ENCODE measurements around the gene KCNH2. TPM values are rescaled to one million over a fixed set of nuclear protein-coding genes. Genes with fewer than 3 reads are reported as not detected.

The KCNH2 gene
- total RNA-seq, 1 experiment from 2014 or later, result 1.8 TPM

DNA sequence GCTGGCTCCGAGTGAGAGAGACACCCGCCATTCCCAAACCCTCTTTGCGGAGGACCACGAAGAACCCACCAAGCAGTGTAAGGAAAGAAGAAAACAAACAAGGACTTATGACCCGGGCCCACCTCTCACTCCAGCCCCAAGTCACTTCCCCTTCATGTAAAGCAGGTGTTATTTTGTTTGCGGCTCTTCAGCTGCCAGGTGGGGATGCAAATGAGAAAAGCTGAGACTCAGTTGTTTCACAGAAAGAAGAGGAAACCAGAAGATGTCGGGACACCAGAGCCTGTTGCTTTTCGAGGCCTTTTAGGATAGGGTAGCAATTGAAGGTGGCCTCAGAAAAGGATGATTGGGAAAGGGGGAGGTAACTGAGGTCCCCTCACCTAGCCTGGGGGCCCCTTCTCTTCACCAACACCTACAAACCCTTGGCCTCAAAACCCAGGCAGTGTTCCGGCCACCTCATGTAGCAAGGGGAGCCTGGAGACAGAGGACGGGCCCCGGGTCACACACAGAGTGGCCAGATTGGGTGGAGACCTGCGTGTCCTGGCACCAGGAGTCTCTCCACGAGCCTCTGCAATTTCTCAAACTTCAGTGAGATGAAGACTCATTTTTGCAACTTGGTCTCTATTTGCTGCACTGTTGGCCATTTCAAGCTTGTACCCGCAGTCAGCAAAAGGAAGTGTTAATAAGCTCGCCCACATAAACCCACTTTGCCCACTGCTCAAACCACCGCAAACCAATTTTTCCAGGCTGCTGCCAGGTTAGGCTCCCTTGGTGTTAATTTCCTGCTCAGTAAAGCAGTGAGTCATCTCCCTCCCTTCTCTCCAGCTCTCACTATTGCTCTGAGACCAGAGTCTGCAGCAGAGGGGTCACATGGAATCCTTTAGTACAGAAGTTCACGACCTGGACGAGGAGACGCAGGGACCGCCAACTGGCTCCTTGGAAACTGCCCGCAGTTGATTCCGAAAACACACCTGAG, 80.3 kb downstream of the KCNH2 start:
- ChIA-PET POLR2A (no interaction called here), CTCF (interaction anchor here (0.8 to 1.2 kb wide), 6 partner anchors 15 to 112 kb away, joined by 3 read pairs; no protein-coding TSS in a partner anchor)
- no peaks in the 10 kb centered on the region for H3K27me3 ChIP-seq (ENCODE audit: control insufficient read depth, insufficient read depth, low read length)
- no peak overlapping the region for H3K27ac ChIP-seq (ENCODE audit: low read length)
- H3K4me1 ChIP-seq (ENCODE audit: control insufficient read depth, insufficient read depth, low read length), result peaks cover 8% of the 10 kb centered on the region; the same call in 1 of the 2 replicates
- no peak for DNase-seq (ENCODE audit: low read depth, low spot score)
- TF ChIP-seq, protein P1, sequence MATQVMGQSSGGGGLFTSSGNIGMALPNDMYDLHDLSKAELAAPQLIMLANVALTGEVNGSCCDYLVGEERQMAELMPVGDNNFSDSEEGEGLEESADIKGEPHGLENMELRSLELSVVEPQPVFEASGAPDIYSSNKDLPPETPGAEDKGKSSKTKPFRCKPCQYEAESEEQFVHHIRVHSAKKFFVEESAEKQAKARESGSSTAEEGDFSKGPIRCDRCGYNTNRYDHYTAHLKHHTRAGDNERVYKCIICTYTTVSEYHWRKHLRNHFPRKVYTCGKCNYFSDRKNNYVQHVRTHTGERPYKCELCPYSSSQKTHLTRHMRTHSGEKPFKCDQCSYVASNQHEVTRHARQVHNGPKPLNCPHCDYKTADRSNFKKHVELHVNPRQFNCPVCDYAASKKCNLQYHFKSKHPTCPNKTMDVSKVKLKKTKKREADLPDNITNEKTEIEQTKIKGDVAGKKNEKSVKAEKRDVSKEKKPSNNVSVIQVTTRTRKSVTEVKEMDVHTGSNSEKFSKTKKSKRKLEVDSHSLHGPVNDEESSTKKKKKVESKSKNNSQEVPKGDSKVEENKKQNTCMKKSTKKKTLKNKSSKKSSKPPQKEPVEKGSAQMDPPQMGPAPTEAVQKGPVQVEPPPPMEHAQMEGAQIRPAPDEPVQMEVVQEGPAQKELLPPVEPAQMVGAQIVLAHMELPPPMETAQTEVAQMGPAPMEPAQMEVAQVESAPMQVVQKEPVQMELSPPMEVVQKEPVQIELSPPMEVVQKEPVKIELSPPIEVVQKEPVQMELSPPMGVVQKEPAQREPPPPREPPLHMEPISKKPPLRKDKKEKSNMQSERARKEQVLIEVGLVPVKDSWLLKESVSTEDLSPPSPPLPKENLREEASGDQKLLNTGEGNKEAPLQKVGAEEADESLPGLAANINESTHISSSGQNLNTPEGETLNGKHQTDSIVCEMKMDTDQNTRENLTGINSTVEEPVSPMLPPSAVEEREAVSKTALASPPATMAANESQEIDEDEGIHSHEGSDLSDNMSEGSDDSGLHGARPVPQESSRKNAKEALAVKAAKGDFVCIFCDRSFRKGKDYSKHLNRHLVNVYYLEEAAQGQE (IDR thresholded peaks at IDR 0.05; ENCODE audit: insufficient read depth in 1 of 2, low read depth in 2 of 2, low read length in 1 of 2), result no peak
- TF ChIP-seq POLR2AphosphoS5 (IDR thresholded peaks at IDR 0.05; ENCODE audit: low read depth, low read length), result no peak
- TF ChIP-seq, protein P2, sequence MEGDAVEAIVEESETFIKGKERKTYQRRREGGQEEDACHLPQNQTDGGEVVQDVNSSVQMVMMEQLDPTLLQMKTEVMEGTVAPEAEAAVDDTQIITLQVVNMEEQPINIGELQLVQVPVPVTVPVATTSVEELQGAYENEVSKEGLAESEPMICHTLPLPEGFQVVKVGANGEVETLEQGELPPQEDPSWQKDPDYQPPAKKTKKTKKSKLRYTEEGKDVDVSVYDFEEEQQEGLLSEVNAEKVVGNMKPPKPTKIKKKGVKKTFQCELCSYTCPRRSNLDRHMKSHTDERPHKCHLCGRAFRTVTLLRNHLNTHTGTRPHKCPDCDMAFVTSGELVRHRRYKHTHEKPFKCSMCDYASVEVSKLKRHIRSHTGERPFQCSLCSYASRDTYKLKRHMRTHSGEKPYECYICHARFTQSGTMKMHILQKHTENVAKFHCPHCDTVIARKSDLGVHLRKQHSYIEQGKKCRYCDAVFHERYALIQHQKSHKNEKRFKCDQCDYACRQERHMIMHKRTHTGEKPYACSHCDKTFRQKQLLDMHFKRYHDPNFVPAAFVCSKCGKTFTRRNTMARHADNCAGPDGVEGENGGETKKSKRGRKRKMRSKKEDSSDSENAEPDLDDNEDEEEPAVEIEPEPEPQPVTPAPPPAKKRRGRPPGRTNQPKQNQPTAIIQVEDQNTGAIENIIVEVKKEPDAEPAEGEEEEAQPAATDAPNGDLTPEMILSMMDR (IDR thresholded peaks at IDR 0.05), result no peak
- no peak for TF ChIP-seq SIN3A (IDR thresholded peaks at IDR 0.05; ENCODE audit: borderline replicate concordance, insufficient read depth, low read depth, low read length)
- no peak for TF ChIP-seq TCF7L2 (IDR thresholded peaks at IDR 0.05; ENCODE audit: low read depth, low read length)
- intact Hi-C loops (cut with micrococcal nuclease; ENCODE audit: unreplicated experiment) (loop anchor here (2.0 to 5.0 kb wide), 2 partner anchors 91 to 215 kb away; no protein-coding TSS in a partner anchor), in situ Hi-C loops (cut with HindIII; ENCODE audit: low pct_unique_long_range_greater_than_20kb, low sequenced_read_pairs) (no loop called here)
- no peaks in the 10 kb centered on the region for H3K36me3 ChIP-seq (ENCODE audit: control insufficient read depth, insufficient read depth, low read length)
- ATAC-seq, result peak; percentile 31
- BruUV-seq (replicated peaks), result no TSS peak
- H3K4me3 ChIP-seq (ENCODE audit: low read depth in 2 of 2, low read length in 2 of 2), result no peak overlapping the region
- no peaks in the 10 kb centered on the region for H3K9me3 ChIP-seq (ENCODE audit: control insufficient read depth, insufficient read depth, low read depth, low read length)

DNA sequence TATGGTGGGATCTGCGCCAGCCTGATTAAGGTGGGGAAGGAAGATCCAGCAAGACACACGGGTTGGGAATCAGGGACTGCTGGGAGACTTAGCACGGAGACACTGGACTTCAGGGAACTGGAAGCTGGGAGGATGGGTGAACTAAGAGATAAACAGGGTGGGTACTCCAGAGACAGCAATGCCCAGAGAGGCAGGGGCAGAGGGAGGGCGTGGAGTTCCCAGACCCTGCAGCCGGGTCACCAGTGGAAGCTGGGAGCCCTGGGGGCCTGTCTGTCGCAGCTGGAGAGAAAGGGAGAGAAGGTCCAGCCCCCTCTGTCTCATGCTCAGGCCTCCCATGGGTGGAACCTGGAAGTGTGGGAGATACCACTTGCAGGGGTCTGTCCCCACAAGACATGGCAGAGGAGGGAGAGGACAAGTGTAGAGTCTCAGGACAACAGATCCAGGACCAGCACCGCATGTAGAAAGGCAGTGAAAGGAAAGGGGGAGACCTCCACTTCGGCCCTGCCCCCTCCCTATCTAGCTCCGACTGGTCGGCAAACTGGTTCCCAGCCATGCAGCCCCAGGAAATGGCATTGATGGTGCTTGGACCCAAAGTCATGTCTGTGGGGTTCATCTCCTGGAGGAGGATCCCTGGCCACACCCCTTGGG, 81.4 kb downstream of the KCNH2 start:
- no peak for DNase-seq (ENCODE audit: low read depth, low spot score)
- POLR2A ChIA-PET, result no interaction called here
- in situ Hi-C loops (cut with HindIII; ENCODE audit: low pct_unique_long_range_greater_than_20kb, low sequenced_read_pairs), result no loop called here
- no peaks in the 10 kb centered on the region for H3K9me3 ChIP-seq (ENCODE audit: control insufficient read depth, insufficient read depth, low read depth, low read length)
- intact Hi-C loops (cut with micrococcal nuclease; ENCODE audit: unreplicated experiment), result loop anchor here (5.0 kb wide), 1 partner anchor 216 kb away; no protein-coding TSS in a partner anchor
- TF ChIP-seq POLR2AphosphoS5 (IDR thresholded peaks at IDR 0.05; ENCODE audit: low read depth, low read length) (no peak), TCF7L2 (IDR thresholded peaks at IDR 0.05; ENCODE audit: low read depth, low read length) (no peak), SIN3A (IDR thresholded peaks at IDR 0.05; ENCODE audit: borderline replicate concordance, insufficient read depth, low read depth, low read length) (no peak)
- TF ChIP-seq, protein P1 (IDR thresholded peaks at IDR 0.05; ENCODE audit: insufficient read depth in 1 of 2, low read depth in 2 of 2, low read length in 1 of 2), result no peak
- TF ChIP-seq, protein P2 (IDR thresholded peaks at IDR 0.05), result no peak
- no peak for ATAC-seq
- no peak overlapping the region for H3K4me3 ChIP-seq (ENCODE audit: low read depth in 2 of 2, low read length in 2 of 2)
- peaks cover 3% of the 10 kb centered on the region; the same call in 1 of the 2 replicates for H3K4me1 ChIP-seq (ENCODE audit: control insufficient read depth, insufficient read depth, low read length)
- no peaks in the 10 kb centered on the region for H3K36me3 ChIP-seq (ENCODE audit: control insufficient read depth, insufficient read depth, low read length)
- CTCF ChIA-PET, result no interaction called here
- H3K27ac ChIP-seq (ENCODE audit: low read length), result no peak overlapping the region
- no TSS peak for BruUV-seq (replicated peaks)
- H3K27me3 ChIP-seq (ENCODE audit: control insufficient read depth, insufficient read depth, low read length), result no peaks in the 10 kb centered on the region
